NCI-H2171 (cell line): ENCODE measurements around the gene MIPEP.
"Not testable (repeated sequence)": the region's sequence is repeated elsewhere in the genome, so short reads cannot be mapped to it uniquely, and the experiment has no call there.

Experiments used
- DNase-seq: peaks from one replicate; lab custom pipeline; 2025; lab: John Stamatoyannopoulos, UW

Gene MIPEP

GRCh38 chr13:23889615-23890607 lies 711 bp upstream of the MIPEP start:
- DNase-seq: no peak

- not testable (repeated sequence) for DNase-seq
Measured at GRCh38 chr13:23884361-23884760, 4.8 kb downstream of the MIPEP start.

GRCh38 chr13:23883255-23883654 lies 5.9 kb downstream of the MIPEP start:
- no peak for DNase-seq

- DNase-seq: not testable (repeated sequence)
Measured at GRCh38 chr13:23881402-23881800, 7.8 kb downstream of the MIPEP start.

GRCh38 chr13:23880493-23881401 lies 8.5 kb downstream of the MIPEP start:
- DNase-seq: not testable (repeated sequence)

GRCh38 chr13:23877286-23877685 lies 11.9 kb downstream of the MIPEP start:
- no peak for DNase-seq

- no peak for DNase-seq
Measured at GRCh38 chr13:23876265-23876664, 12.9 kb downstream of the MIPEP start.

- DNase-seq: no peak
Measured at GRCh38 chr13:23871616-23872220, 17.5 kb downstream of the MIPEP start.

- DNase-seq: no peak
Measured at GRCh38 chr13:23870356-23871140, 18.7 kb downstream of the MIPEP start.

- no peak for DNase-seq
Measured at GRCh38 chr13:23868521-23868920, 20.7 kb downstream of the MIPEP start.

GRCh38 chr13:23867027-23867491 lies 22.1 kb downstream of the MIPEP start:
- no peak for DNase-seq

- no peak for DNase-seq
Measured at GRCh38 chr13:23866420-23867026, 22.7 kb downstream of the MIPEP start.

- DNase-seq: no peak
Measured at GRCh38 chr13:23865906-23866305, 23.3 kb downstream of the MIPEP start.

GRCh38 chr13:23865026-23865425 lies 24.2 kb downstream of the MIPEP start:
- no peak for DNase-seq

- no peak for DNase-seq
Measured at GRCh38 chr13:23861310-23861709, 27.9 kb downstream of the MIPEP start.

- DNase-seq: no peak
Measured at GRCh38 chr13:23859904-23860303, 29.3 kb downstream of the MIPEP start.

- no peak for DNase-seq
Measured at GRCh38 chr13:23859455-23859854, 29.7 kb downstream of the MIPEP start.

- no peak for DNase-seq
Measured at GRCh38 chr13:23858546-23858945, 30.7 kb downstream of the MIPEP start.

GRCh38 chr13:23856008-23856750 lies 33.0 kb downstream of the MIPEP start:
- DNase-seq: no peak

- DNase-seq: no peak
Measured at GRCh38 chr13:23855360-23855759, 33.8 kb downstream of the MIPEP start.
